HL-60 (cell line): Measurements from ENCODE around the gene RGS6.

Experiments
- DNase-seq, 2 experiments: peaks; one replicate each; pipeline ENCODE4 v3.0.0-alpha.2; 2010 to 2020; ENCODE audit warnings: low read depth in 1 of 2, low spot score in 1 of 2
- H3K27ac ChIP-seq: fragments of 250-450 bp; sonication (Bioruptor Pico); replicated peaks from 2 replicates; pipeline ENCODE4 v1.5.1; 2020; ENCODE audit warnings: mild to moderate bottlenecking, moderate library complexity
- H3K27me3 ChIP-seq: fragments of 250-450 bp; sonication (Bioruptor Pico); 2 replicates; pipeline ENCODE4 v1.5.1; 2021; ENCODE audit warnings: mild to moderate bottlenecking, moderate library complexity; ENCODE audit not compliant: insufficient read depth, poor library complexity, severe bottlenecking
- H3K4me3 ChIP-seq: replicated peaks from 2 replicates; pipeline ENCODE4 v1.5.1; 2011; ENCODE audit warnings: mild to moderate bottlenecking, control low read depth, low read length; ENCODE audit not compliant: insufficient read depth
- GABPA ChIP-seq: IDR thresholded peaks from 2 replicates; pipeline ENCODE4 v1.6.1; 2012; ENCODE audit warnings: low read depth
- POLR2AphosphoS5 ChIP-seq: IDR thresholded peaks from 2 replicates; pipeline ENCODE4 v1.6.1; 2012; ENCODE audit warnings: low read depth
- SPI1 ChIP-seq: IDR thresholded peaks from 2 replicates; pipeline ENCODE4 v1.6.1; 2012; ENCODE audit warnings: low read depth, mild to moderate bottlenecking, borderline replicate concordance
- TF ChIP-seq, protein P1 (sequence below): IDR thresholded peaks from one replicate; pipeline ENCODE4 v1.5.1; 2011; ENCODE audit warnings: low read length, control low read depth, inconsistent platforms; ENCODE audit not compliant: insufficient read depth
- TF ChIP-seq, protein P2 (sequence below): IDR thresholded peaks from 2 replicates; pipeline ENCODE4 v1.6.1; 2012; ENCODE audit warnings: low read depth; ENCODE audit not compliant: insufficient replicate concordance

The RGS6 gene

DNA sequence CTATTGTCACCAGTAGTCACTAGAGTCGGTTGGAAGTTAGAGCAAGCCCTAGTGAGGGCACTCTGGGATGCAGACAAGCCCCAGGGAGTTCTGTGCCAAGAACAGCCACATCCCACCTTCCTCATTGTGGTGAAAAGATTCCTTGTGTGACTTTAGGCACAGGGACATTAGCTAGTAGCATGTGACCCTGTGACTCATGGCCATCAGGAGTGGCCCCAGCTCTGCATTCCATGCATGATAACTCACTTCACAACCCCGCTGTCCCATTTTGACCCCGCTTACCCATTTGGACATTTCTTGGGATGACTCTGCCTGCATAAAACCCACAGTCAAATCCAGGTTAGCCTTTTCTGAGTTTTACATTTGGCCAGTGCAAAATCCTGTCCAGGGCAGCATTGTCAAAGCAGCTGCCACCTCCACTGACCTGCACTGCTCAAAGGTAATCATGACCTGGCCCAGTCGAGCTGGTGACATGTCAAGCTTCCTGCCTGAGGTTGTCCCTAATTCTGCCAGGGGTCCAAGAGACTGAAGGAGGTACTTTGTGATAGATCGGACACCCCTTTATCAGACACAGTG, 531.1 kb downstream of the RGS6 start:
- no peaks in the 10 kb centered on the region for H3K27me3 ChIP-seq
- no peak for DNase-seq
- H3K27ac ChIP-seq: no peak overlapping the region
- TF ChIP-seq, protein P1, sequence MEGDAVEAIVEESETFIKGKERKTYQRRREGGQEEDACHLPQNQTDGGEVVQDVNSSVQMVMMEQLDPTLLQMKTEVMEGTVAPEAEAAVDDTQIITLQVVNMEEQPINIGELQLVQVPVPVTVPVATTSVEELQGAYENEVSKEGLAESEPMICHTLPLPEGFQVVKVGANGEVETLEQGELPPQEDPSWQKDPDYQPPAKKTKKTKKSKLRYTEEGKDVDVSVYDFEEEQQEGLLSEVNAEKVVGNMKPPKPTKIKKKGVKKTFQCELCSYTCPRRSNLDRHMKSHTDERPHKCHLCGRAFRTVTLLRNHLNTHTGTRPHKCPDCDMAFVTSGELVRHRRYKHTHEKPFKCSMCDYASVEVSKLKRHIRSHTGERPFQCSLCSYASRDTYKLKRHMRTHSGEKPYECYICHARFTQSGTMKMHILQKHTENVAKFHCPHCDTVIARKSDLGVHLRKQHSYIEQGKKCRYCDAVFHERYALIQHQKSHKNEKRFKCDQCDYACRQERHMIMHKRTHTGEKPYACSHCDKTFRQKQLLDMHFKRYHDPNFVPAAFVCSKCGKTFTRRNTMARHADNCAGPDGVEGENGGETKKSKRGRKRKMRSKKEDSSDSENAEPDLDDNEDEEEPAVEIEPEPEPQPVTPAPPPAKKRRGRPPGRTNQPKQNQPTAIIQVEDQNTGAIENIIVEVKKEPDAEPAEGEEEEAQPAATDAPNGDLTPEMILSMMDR: no peak
- TF ChIP-seq SPI1 (no peak), POLR2AphosphoS5 (no peak), GABPA (no peak)
- TF ChIP-seq, protein P2, sequence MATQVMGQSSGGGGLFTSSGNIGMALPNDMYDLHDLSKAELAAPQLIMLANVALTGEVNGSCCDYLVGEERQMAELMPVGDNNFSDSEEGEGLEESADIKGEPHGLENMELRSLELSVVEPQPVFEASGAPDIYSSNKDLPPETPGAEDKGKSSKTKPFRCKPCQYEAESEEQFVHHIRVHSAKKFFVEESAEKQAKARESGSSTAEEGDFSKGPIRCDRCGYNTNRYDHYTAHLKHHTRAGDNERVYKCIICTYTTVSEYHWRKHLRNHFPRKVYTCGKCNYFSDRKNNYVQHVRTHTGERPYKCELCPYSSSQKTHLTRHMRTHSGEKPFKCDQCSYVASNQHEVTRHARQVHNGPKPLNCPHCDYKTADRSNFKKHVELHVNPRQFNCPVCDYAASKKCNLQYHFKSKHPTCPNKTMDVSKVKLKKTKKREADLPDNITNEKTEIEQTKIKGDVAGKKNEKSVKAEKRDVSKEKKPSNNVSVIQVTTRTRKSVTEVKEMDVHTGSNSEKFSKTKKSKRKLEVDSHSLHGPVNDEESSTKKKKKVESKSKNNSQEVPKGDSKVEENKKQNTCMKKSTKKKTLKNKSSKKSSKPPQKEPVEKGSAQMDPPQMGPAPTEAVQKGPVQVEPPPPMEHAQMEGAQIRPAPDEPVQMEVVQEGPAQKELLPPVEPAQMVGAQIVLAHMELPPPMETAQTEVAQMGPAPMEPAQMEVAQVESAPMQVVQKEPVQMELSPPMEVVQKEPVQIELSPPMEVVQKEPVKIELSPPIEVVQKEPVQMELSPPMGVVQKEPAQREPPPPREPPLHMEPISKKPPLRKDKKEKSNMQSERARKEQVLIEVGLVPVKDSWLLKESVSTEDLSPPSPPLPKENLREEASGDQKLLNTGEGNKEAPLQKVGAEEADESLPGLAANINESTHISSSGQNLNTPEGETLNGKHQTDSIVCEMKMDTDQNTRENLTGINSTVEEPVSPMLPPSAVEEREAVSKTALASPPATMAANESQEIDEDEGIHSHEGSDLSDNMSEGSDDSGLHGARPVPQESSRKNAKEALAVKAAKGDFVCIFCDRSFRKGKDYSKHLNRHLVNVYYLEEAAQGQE: no peak
- H3K4me3 ChIP-seq: no peak overlapping the region

DNA sequence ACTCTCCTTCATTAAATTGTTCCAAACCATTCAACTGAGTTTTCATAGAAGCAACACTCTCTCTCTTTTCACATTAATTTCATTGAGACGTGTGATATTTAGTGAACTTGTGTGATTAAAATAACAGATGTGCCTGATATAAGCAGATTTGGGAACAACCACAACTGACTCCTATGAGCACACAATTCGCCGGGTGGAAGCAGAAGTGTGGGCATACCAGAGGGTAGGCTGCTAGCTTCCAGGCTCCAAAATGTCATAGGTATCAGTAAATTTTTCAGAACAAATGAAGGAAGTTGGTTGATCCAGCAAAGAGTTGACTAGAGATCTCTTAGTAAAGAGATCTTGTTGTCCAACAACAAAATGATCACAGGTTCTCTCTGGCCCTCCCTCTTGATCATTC, 532.0 kb downstream of the RGS6 start:
- Histone ChIP-seq H3K27ac (no peak overlapping the region), H3K27me3 (no peaks in the 10 kb centered on the region), H3K4me3 (no peak overlapping the region)
- TF ChIP-seq, protein P1: no peak
- no peak for DNase-seq

DNA sequence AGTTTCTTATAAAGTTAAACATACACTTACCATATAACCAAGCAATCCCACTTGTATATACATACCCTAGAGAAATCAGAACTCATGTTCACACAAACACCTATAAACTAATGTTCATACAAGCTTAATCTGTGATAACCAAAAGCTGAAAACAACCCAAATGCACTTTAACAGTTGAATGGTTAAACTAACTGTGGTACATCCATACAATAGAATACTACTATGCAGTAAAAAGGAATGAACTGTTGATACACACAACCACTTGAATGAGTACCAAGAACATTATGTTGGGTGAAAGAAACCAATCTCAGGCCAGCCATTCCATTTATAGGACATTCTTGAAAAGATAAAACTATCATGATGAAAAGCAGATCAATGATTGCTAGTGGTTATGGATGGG, 534.1 kb downstream of the RGS6 start:
- Histone ChIP-seq H3K4me3 (no peak overlapping the region), H3K27me3 (no peaks in the 10 kb centered on the region), H3K27ac (no peak overlapping the region)
- TF ChIP-seq POLR2AphosphoS5: no peak
- TF ChIP-seq, protein P2: no peak
- TF ChIP-seq SPI1: no peak
- TF ChIP-seq, protein P1: no peak
- no peak for TF ChIP-seq GABPA
- DNase-seq: no peak

DNA sequence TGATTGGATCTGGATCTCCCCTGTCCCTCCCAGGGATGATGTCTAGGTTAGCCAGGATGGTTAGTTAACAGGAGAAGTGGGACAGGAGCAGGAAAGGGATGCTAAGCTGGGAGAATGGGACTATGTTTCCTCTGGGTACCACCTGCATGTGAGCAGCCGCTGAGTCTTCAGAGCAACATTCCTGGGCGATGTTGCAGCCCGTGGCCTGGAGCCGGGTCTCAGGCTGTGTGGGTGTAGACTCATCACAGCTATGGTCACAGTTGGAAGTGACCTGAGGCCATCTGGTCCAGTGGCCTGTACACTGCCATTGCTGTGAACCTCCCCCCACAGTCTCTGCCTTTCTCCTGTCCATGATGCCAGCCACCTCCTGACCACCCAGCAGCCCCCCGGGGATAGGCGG, 539.1 kb downstream of the RGS6 start:
- H3K27ac ChIP-seq: no peak overlapping the region
- TF ChIP-seq, protein P2: no peak
- TF ChIP-seq SPI1 (no peak), GABPA (no peak), POLR2AphosphoS5 (no peak)
- TF ChIP-seq, protein P1: no peak
- DNase-seq: no peak
- no peak overlapping the region for H3K4me3 ChIP-seq
- no peaks in the 10 kb centered on the region for H3K27me3 ChIP-seq
